Fibroblast of villous mesenchyme (primary cell): ENCODE measurements around the gene TRIM24. TPM values are rescaled to one million over a fixed set of nuclear protein-coding genes. Genes with fewer than 3 reads are reported as not detected.

Experiments
- DNase-seq: peaks from one replicate; pipeline ENCODE4 v3.0.0-alpha.2; 2010; ENCODE audit warnings: low read depth
- H3K4me3 ChIP-seq: 2 replicates; pipeline ENCODE4 v1.5.1; 2011; ENCODE audit warnings: low read depth, mild to moderate bottlenecking, low read length
- total RNA-seq: library from RNA; depleted of rRNA; stranded (reverse); fragments of >200 nt; gene quantifications from 2 replicates; pipeline ENCODE4 v1.2.3, GENCODE V29; 2012
- TF ChIP-seq, protein P1 (sequence below): IDR thresholded peaks from 2 replicates; pipeline ENCODE4 v1.5.1; 2012; ENCODE audit warnings: low read depth, mild to moderate bottlenecking, low read length; ENCODE audit not compliant: insufficient read depth

Gene TRIM24
- total RNA-seq, 1 donor, result 10.4 TPM

DNA sequence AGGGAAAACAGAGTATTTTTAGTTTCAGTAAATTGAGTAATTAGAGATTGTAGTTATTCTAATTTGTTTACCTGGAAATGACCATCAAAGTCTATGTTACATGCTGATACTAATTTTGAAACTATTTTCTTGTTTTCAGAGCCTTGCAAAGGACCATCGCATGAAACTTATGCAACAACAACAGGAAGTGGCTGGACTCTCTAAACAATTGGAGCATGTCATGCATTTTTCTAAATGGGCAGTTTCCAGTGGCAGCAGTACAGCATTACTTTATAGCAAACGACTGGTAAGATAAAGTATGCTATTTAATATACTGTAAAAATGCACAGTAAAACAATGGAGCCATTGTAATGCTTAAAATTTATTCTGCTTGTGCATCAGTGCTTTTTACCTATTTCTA, 78.5 kb downstream of the TRIM24 start:
- no peak overlapping the region for H3K4me3 ChIP-seq
- TF ChIP-seq, protein P1, sequence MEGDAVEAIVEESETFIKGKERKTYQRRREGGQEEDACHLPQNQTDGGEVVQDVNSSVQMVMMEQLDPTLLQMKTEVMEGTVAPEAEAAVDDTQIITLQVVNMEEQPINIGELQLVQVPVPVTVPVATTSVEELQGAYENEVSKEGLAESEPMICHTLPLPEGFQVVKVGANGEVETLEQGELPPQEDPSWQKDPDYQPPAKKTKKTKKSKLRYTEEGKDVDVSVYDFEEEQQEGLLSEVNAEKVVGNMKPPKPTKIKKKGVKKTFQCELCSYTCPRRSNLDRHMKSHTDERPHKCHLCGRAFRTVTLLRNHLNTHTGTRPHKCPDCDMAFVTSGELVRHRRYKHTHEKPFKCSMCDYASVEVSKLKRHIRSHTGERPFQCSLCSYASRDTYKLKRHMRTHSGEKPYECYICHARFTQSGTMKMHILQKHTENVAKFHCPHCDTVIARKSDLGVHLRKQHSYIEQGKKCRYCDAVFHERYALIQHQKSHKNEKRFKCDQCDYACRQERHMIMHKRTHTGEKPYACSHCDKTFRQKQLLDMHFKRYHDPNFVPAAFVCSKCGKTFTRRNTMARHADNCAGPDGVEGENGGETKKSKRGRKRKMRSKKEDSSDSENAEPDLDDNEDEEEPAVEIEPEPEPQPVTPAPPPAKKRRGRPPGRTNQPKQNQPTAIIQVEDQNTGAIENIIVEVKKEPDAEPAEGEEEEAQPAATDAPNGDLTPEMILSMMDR, result no peak
- DNase-seq, result peak; percentile 61

DNA sequence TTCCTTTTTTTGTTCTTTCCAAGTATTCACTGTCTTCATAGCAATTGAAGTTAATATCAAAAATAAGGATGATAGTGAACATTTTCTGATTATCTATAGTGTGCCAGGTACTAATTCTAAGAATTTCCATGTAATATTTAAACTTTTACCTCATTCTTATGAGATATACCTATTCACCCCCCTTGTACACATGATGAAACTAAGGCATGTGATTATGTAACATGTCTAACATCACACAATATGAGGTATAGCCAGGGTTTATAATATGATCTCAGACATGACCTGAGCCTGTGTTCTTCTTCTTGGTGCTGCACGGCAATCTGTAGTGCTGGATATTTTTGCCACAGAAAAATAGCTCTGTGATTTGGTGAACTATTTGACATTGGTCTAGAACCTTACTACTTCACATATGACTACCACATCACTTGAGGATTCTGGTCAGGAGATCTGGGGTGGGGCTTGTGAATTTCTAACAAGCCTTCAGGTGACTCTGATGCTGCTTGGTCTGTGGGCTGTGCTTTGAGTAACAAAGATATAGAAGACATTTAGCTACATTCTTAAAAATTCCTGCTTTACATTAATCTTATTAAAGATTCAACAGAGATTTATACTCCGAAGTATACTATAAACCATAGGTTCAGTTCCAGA, 79.1 kb downstream of the TRIM24 start:
- TF ChIP-seq, protein P1, result no peak
- no peak for DNase-seq
- no peak overlapping the region for H3K4me3 ChIP-seq

DNA sequence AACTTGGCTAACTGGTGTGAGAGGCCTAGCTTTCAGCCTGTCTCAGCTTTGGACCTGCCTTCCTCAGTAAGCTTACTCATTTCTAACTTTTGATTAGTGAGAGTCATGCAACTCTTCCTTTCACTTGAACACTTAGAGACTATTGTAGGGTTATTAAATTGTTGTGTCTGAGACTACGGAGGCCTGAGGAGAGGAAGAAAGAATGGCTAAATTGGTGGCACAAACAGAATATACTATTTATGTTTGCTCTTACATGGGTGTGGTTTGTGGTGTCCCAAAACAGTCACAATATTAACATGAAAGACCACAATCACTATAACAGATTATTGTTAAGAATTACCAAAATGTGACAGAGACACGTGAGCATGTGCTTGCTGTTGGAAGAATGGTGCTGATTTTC, 82.1 kb downstream of the TRIM24 start:
- TF ChIP-seq, protein P1, result no peak
- no peak for DNase-seq
- H3K4me3 ChIP-seq, result no peak overlapping the region

DNA sequence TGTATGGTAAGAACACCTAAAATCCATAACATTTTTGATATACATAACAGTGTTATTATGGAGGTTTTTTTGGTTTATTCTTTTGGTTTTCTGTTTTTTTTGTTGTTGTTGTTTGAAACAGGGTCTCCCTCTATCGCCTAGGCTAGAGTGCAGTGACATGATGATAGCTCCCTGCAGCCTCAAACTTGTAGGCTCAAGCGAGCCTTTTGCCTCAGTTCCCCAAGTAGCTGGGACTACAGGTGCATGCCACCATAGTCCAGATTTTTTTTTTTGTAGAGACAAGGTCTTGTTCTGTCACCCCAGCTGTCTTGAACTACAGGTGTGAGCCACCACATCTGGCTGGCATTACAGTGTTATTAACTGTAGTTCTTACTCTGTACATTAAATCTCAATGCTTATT, 83.7 kb downstream of the TRIM24 start:
- no peak for DNase-seq
- no peak overlapping the region for H3K4me3 ChIP-seq
- TF ChIP-seq, protein P1, result no peak

DNA sequence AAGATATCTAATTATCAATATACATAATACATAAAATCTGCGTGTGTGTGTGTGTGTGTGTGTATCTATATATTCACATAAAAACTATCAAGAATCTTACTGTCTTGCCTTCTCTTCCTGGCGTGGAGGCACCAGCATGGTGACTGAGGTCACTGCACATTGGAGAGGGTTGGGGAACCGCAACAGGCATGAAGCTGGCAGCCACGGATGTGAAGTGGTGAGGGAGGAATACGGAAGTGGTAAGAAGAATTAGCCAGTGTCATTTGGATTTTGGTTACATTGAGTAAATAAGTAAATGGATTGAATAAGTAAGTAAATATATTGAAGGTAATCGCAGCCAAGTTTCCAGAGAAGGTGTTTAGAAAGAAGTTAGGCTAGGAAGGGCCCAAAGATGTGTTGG, 85.1 kb downstream of the TRIM24 start:
- H3K4me3 ChIP-seq, result no peak overlapping the region
- no peak for DNase-seq
- TF ChIP-seq, protein P1, result no peak

DNA sequence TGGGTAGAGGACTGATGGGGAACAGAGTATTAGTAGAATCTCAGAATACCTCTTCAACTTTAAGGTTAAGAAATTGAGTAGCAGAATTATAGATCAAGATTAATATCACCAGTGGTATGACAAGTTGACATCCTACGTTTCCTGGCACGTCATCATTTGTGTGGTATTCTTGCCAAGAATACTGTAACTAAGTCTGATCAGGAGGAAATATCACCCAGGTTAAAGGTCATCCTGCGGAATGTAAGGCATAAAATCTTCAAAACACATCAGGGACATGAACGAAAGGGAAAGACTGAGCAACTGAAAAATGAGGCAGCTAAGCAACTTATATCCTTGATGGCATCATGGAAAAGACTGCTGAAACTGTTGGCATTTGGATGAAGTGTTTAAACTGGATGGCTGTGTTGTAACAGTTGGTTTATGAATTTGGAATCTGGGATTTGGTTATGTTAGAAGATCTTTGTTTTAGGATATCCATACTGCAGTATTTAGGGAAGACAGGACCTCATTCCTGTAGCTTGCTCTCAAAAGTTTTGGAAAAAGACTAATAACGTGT, 86.1 kb downstream of the TRIM24 start:
- TF ChIP-seq, protein P1, result no peak
- no peak overlapping the region for H3K4me3 ChIP-seq
- DNase-seq, result peak; percentile 25

DNA sequence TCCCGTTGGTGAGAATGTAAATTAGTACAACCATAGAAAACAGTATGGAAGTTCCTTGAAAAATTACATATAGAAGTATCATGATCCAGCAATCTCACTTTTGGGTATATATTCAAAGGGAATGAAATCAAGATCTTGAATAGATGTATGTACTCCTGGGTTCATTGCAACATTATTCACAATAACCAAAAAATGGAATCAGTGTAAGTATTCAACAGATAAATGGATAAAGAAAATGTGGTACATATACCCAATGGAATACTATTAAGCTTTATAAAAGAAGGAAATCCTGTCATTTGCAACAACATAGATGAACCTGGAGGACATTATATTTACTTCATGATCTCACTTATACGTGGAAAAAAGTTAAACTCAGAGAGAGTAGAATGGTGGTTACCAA, 86.8 kb downstream of the TRIM24 start:
- TF ChIP-seq, protein P1, result no peak
- no peak overlapping the region for H3K4me3 ChIP-seq
- DNase-seq, result no peak
